ENCODE results near the gene RXFP1.

The RXFP1 gene

GRCh38 chr4:158676076-158676475 lies 154.4 kb downstream of the RXFP1 start:
- DNase-seq, result no peak

GRCh38 chr4:158678767-158679166 lies 157.1 kb downstream of the RXFP1 start:
- no peak for DNase-seq

- DNase-seq, result no peak
Measured at GRCh38 chr4:158681629-158682028, 159.9 kb downstream of the RXFP1 start.

- DNase-seq, result no peak
Measured at GRCh38 chr4:158682066-158682465, 160.4 kb downstream of the RXFP1 start.

GRCh38 chr4:158688813-158689212 lies 167.1 kb downstream of the RXFP1 start:
- DNase-seq, result no peak

Data from T-helper 1 cell (primary cell).